Hepatocyte (in vitro differentiated cells): ENCODE data around the gene CDS2. TPM values are rescaled to one million over a fixed set of nuclear protein-coding genes. Genes with fewer than 3 reads are reported as not detected.

Experiments used
- DNase-seq: peaks from one replicate; pipeline ENCODE4 v3.0.0-alpha.2; 2016; ENCODE audit warnings: low spot score
- H2AFZ ChIP-seq: fragments of 200-600 bp; sonication (generic); 2 replicates; pipeline ENCODE4 v1.6.0; 2016; ENCODE audit warnings: antibody characterized with exemption, mild to moderate bottlenecking
- H3K27ac ChIP-seq: fragments of 200-600 bp; sonication (generic); 2 replicates; pipeline ENCODE4 v1.5.1; 2016; ENCODE audit warnings: mild to moderate bottlenecking
- H3K27me3 ChIP-seq: fragments of 200-600 bp; sonication (generic); 2 replicates; pipeline ENCODE4 v1.6.1; 2016
- H3K36me3 ChIP-seq: fragments of 200-600 bp; sonication (generic); replicated peaks from 2 replicates; pipeline ENCODE4 v1.5.1; 2016; ENCODE audit warnings: low read depth; ENCODE audit not compliant: insufficient read depth
- H3K4me1 ChIP-seq: fragments of 200-600 bp; sonication (generic); 2 replicates; pipeline ENCODE4 v1.5.1; 2016; ENCODE audit warnings: mild to moderate bottlenecking, moderate library complexity; ENCODE audit not compliant: insufficient read depth
- H3K4me2 ChIP-seq: fragments of 200-600 bp; sonication (generic); 2 replicates; pipeline ENCODE4 v1.6.0; 2016
- H3K4me3 ChIP-seq: fragments of 200-600 bp; sonication (generic); 2 replicates; pipeline ENCODE4 v1.5.1; 2016; ENCODE audit warnings: mild to moderate bottlenecking
- H3K79me2 ChIP-seq: fragments of 200-600 bp; sonication (generic); 2 replicates; pipeline ENCODE4 v1.6.0; 2017; ENCODE audit warnings: mild to moderate bottlenecking
- H3K9me2 ChIP-seq: fragments of 200-600 bp; sonication (generic); replicated peaks from 2 replicates; pipeline ENCODE4 v1.6.0; 2017; ENCODE audit warnings: mild to moderate bottlenecking; ENCODE audit not compliant: insufficient read depth
- H3K9me3 ChIP-seq: fragments of 200-600 bp; sonication (generic); 2 replicates; pipeline ENCODE4 v1.5.1; 2016; ENCODE audit warnings: low read depth, mild to moderate bottlenecking
- H4K20me1 ChIP-seq: fragments of 200-600 bp; sonication (generic); 2 replicates; pipeline ENCODE4 v1.6.0; 2016; ENCODE audit warnings: mild to moderate bottlenecking; ENCODE audit not compliant: insufficient read depth, poor library complexity, severe bottlenecking
- EZH2 ChIP-seq: fragments of 200-600 bp; sonication (generic); IDR thresholded peaks from 2 replicates; pipeline ENCODE4 v1.6.1; 2016; ENCODE audit warnings: antibody characterized with exemption, mild to moderate bottlenecking, borderline replicate concordance
- EZH2phosphoT487 ChIP-seq: fragments of 200-600 bp; sonication (generic); IDR thresholded peaks from one replicate; pipeline ENCODE4 v1.6.1; 2018; ENCODE audit warnings: antibody characterized with exemption, mild to moderate bottlenecking, low read depth, moderate library complexity; ENCODE audit not compliant: unreplicated experiment, severe bottlenecking
- WGBS: methylation state at CpG from one replicate; pipeline ENCODE4 v1.1.6; 2016; ENCODE audit warnings: low lambda C conversion rate; ENCODE audit errors: missing lambda C conversion rate; 5-methylcytosine and 5-hydroxymethylcytosine counted together
- polyA plus RNA-seq: library from polyadenylated mRNA; unstranded; fragments of >200 nt; fragmentation: Nextera tagmentation; extraction: Ambion mirVana; gene quantifications from 2 replicates; pipeline ENCODE4 v1.2.1, GENCODE V29; 2016
- total RNA-seq: library from RNA; depleted of rRNA; stranded (reverse); fragments of >200 nt; gene quantifications from 2 replicates; pipeline ENCODE4 v1.2.3, GENCODE V29; 2014
- TF ChIP-seq, protein P1 (sequence below): fragments of 200-600 bp; sonication (generic); IDR thresholded peaks from 2 replicates; pipeline ENCODE4 v1.5.1; 2016; ENCODE audit warnings: antibody characterized with exemption, mild to moderate bottlenecking; ENCODE audit not compliant: poor library complexity

Gene CDS2
- total and polyA plus RNA-seq, 2 experiments from 2014 or later = 27.0 to 48.9 TPM

DNA sequence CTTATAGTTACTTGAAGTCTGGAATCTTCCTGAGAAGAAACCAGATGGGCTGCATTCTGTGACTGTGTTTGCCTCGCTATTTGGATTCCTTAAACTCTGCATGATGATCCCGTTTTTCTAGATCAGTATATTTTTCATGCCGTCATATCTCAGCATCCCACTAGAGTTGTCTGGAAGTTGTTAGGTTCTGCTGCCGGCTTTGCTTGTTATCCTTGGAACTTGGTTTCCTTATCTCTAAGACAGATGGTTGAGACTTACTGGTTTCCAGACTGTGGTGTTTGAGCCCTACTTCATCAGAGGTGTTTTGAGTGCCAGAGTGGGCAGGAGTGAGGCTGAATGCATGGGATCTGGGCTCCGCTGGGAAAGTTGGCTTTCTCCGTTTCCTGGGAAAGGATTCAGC, 50.3 kb downstream of the CDS2 start:
- no peaks in the 10 kb centered on the region for H3K9me3 ChIP-seq
- peaks cover 7% of the 10 kb centered on the region for H4K20me1 ChIP-seq
- TF ChIP-seq, protein P1, sequence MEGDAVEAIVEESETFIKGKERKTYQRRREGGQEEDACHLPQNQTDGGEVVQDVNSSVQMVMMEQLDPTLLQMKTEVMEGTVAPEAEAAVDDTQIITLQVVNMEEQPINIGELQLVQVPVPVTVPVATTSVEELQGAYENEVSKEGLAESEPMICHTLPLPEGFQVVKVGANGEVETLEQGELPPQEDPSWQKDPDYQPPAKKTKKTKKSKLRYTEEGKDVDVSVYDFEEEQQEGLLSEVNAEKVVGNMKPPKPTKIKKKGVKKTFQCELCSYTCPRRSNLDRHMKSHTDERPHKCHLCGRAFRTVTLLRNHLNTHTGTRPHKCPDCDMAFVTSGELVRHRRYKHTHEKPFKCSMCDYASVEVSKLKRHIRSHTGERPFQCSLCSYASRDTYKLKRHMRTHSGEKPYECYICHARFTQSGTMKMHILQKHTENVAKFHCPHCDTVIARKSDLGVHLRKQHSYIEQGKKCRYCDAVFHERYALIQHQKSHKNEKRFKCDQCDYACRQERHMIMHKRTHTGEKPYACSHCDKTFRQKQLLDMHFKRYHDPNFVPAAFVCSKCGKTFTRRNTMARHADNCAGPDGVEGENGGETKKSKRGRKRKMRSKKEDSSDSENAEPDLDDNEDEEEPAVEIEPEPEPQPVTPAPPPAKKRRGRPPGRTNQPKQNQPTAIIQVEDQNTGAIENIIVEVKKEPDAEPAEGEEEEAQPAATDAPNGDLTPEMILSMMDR = no peak
- no peak for TF ChIP-seq EZH2
- no peak for TF ChIP-seq EZH2phosphoT487
- H3K9me2 ChIP-seq = no peaks in the 10 kb centered on the region
- 79% methylated on average over 6 of the region's 6 CpGs for WGBS
- no peak overlapping the region for H3K4me2 ChIP-seq
- no peak overlapping the region for H3K4me3 ChIP-seq
- peaks cover 12% of the 10 kb centered on the region for H3K79me2 ChIP-seq
- H3K27me3 ChIP-seq = no peaks in the 10 kb centered on the region
- no peak overlapping the region for H2AFZ ChIP-seq
- no peak overlapping the region for H3K27ac ChIP-seq
- no peaks in the 10 kb centered on the region for H3K4me1 ChIP-seq
- H3K36me3 ChIP-seq = no peaks in the 10 kb centered on the region
- no peak for DNase-seq

DNA sequence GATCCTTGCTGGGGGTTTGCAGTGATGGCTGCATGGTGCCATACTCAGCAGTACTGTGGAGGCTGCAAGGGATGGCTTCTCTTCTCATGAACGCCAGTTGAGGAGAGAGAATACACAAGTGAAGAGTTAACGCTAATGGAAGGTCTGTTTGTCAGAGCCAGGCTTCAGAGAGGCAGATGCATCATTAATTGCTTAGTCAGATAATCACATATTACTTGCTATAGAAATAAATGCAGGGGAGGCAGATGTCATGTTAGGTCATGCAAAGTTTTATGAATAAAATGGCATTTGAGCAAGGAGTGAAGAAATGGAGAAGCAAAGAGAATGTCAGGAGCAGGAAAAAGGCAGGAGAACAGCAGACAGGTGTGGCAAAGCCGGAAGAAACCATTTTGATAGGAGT, 51.2 kb downstream of the CDS2 start:
- Histone ChIP-seq H3K9me3 (no peaks in the 10 kb centered on the region), H2AFZ (no peak overlapping the region), H3K27ac (no peak overlapping the region), H3K4me2 (no peak overlapping the region), H3K4me1 (no peaks in the 10 kb centered on the region), H3K9me2 (no peaks in the 10 kb centered on the region), H3K79me2 (peaks cover 9% of the 10 kb centered on the region), H3K36me3 (no peaks in the 10 kb centered on the region), H3K27me3 (no peaks in the 10 kb centered on the region), H4K20me1 (no peaks in the 10 kb centered on the region), H3K4me3 (no peak overlapping the region)
- TF ChIP-seq, protein P1 = no peak
- TF ChIP-seq EZH2phosphoT487 (no peak), EZH2 (no peak)
- 95% methylated on average over 3 of the region's 3 CpGs for WGBS
- DNase-seq = no peak

DNA sequence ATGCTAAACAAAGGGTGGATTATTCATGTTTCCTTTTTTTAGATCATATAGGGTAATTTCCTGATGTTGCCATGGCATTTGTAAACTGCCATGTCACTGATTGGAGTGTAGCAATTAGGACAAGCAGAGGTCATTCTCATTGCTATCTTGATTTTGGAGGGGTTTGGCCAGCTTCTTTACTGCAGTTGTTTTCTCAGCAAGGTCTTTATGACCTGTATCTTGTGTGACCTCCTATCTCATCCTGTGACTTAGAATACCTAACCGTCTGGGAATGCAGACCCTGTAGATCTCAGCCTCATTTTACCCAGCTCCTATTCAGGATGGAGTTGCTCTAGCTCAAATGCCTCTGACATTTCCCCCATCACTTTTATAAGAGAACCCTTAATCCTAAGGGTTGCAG, 53.6 kb downstream of the CDS2 start:
- H3K27me3 ChIP-seq = no peaks in the 10 kb centered on the region
- H3K79me2 ChIP-seq = no peaks in the 10 kb centered on the region
- 47% methylated on average over 1 of the region's 1 CpG for WGBS
- no peak overlapping the region for H2AFZ ChIP-seq
- H3K9me3 ChIP-seq = no peaks in the 10 kb centered on the region
- H3K9me2 ChIP-seq = no peaks in the 10 kb centered on the region
- no peak for DNase-seq
- no peak overlapping the region for H3K4me2 ChIP-seq
- no peak overlapping the region for H3K27ac ChIP-seq
- no peak overlapping the region for H3K4me3 ChIP-seq
- TF ChIP-seq EZH2phosphoT487 = no peak
- TF ChIP-seq, protein P1 = no peak
- TF ChIP-seq EZH2 = no peak
- no peaks in the 10 kb centered on the region for H4K20me1 ChIP-seq
- no peaks in the 10 kb centered on the region for H3K36me3 ChIP-seq
- no peaks in the 10 kb centered on the region for H3K4me1 ChIP-seq

DNA sequence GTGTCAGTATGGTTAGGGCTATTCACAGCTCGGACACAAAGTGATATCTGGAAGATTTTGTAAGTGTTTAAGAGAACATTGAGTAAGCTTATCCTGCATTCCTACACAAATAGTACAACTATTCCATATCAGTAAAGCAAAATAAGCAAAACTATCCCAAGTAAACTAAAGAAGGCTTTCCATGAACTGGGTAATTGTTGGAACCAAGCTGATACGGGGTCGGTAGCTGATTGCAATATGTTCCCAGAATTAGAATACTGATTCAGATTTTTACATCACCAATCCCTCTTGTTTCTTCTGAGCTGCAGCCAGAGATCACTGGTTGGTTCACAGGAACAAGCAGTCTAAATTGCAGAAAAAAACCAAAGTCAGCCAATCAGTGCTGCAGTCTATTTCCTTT, 54.1 kb downstream of the CDS2 start:
- Histone ChIP-seq H3K79me2 (no peaks in the 10 kb centered on the region), H3K4me3 (no peak overlapping the region), H3K9me3 (no peaks in the 10 kb centered on the region), H3K27ac (no peak overlapping the region), H3K36me3 (no peaks in the 10 kb centered on the region), H3K4me2 (no peak overlapping the region), H3K9me2 (no peaks in the 10 kb centered on the region), H4K20me1 (no peaks in the 10 kb centered on the region), H2AFZ (no peak overlapping the region), H3K4me1 (no peaks in the 10 kb centered on the region), H3K27me3 (no peaks in the 10 kb centered on the region)
- TF ChIP-seq EZH2phosphoT487 (no peak), EZH2 (no peak)
- TF ChIP-seq, protein P1 = no peak
- WGBS = 79% methylated on average over 3 of the region's 3 CpGs
- DNase-seq = no peak
